Measurements from ENCODE around the gene NUDT15. TPM values are rescaled to one million over a fixed set of nuclear protein-coding genes. Genes with fewer than 3 reads are reported as not detected.

NUDT15 gene
- total RNA-seq, 1 donor: 9.8 TPM

DNA sequence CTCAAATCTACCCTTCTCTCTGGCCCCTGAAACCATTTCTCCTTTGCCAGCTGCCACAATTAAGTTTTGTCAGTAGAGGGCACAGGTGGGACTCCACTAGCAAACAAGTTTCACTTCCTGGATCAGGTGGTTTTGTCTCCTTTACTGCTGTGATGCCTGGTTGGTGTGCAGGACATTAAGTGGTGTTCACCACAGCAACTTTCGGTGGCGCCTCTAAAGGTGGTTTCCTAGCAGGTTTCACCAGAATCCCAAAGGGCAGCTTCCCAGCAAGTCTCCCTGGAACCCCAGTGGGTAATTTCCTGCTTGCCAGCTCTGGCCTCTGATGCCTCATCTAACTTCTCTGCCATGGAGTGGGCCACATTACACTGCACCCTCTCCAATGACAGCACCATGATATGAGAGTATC lies 40.7 kb downstream of the NUDT15 start:
- no peak overlapping the region for H3K4me3 ChIP-seq (ENCODE audit: insufficient read depth, low read length)
- no peak overlapping the region for H3K4me2 ChIP-seq (ENCODE audit: insufficient read depth, low read length)
- TF ChIP-seq, protein P1, sequence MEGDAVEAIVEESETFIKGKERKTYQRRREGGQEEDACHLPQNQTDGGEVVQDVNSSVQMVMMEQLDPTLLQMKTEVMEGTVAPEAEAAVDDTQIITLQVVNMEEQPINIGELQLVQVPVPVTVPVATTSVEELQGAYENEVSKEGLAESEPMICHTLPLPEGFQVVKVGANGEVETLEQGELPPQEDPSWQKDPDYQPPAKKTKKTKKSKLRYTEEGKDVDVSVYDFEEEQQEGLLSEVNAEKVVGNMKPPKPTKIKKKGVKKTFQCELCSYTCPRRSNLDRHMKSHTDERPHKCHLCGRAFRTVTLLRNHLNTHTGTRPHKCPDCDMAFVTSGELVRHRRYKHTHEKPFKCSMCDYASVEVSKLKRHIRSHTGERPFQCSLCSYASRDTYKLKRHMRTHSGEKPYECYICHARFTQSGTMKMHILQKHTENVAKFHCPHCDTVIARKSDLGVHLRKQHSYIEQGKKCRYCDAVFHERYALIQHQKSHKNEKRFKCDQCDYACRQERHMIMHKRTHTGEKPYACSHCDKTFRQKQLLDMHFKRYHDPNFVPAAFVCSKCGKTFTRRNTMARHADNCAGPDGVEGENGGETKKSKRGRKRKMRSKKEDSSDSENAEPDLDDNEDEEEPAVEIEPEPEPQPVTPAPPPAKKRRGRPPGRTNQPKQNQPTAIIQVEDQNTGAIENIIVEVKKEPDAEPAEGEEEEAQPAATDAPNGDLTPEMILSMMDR (IDR thresholded peaks at IDR 0.05; ENCODE audit: extremely low read depth, low read depth, low read length): no peak
- H3K79me2 ChIP-seq (ENCODE audit: insufficient read depth, low read length): peaks cover 4% of the 10 kb centered on the region
- peaks cover 82% of the 10 kb centered on the region for H3K36me3 ChIP-seq (ENCODE audit: insufficient read depth, low read length)
- H4K20me1 ChIP-seq (ENCODE audit: insufficient read depth, low read length): no peaks in the 10 kb centered on the region
- no peaks in the 10 kb centered on the region for H3K4me1 ChIP-seq (ENCODE audit: insufficient read depth, low read length)
- H3K27me3 ChIP-seq (ENCODE audit: insufficient read depth, low read length): no peaks in the 10 kb centered on the region
- peak overlapping the region; percentile 8 for H3K27ac ChIP-seq (ENCODE audit: low read depth, low read length)
- no peak for DNase-seq (ENCODE audit: insufficient read length, low spot score, missing footprints)
- H2AFZ ChIP-seq (ENCODE audit: low read length): no peak overlapping the region
- no peaks in the 10 kb centered on the region for H3K9me3 ChIP-seq (ENCODE audit: low read depth, low read length)

GRCh38 chr13:48081739-48082138 lies 44.2 kb downstream of the NUDT15 start:
- Histone ChIP-seq H3K4me3 (ENCODE audit: insufficient read depth, low read length) (no peak overlapping the region), H3K27me3 (ENCODE audit: insufficient read depth, low read length) (no peaks in the 10 kb centered on the region), H3K36me3 (ENCODE audit: insufficient read depth, low read length) (peaks cover 67% of the 10 kb centered on the region), H3K9me3 (ENCODE audit: low read depth, low read length) (no peaks in the 10 kb centered on the region), H3K27ac (ENCODE audit: low read depth, low read length) (no peak overlapping the region), H3K4me1 (ENCODE audit: insufficient read depth, low read length) (no peaks in the 10 kb centered on the region), H4K20me1 (ENCODE audit: insufficient read depth, low read length) (no peaks in the 10 kb centered on the region), H2AFZ (ENCODE audit: low read length) (no peak overlapping the region), H3K79me2 (ENCODE audit: insufficient read depth, low read length) (peaks cover 22% of the 10 kb centered on the region), H3K4me2 (ENCODE audit: insufficient read depth, low read length) (no peak overlapping the region)
- no peak for DNase-seq (ENCODE audit: insufficient read length, low spot score, missing footprints)
- TF ChIP-seq, protein P1 (IDR thresholded peaks at IDR 0.05; ENCODE audit: extremely low read depth, low read depth, low read length): no peak

DNA sequence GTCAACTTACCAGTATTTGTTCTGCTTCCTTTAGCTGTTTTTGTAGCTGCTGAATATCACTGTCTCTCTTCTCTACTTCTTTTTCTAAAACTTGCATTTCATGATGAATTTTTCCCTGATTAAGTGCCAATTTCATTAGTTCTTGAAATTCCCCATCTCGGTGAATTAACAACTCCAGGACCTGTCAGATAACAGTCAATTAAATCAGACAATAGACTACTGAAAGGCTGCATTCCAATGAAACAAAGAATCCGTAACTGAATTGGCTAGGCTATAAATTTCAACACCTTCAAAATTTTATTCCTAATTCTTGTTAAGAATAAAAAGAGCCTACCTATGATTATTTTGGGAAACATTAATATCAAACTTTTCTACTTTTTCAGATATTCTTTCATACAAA lies 48.7 kb downstream of the NUDT15 start:
- H3K27me3 ChIP-seq (ENCODE audit: insufficient read depth, low read length): no peaks in the 10 kb centered on the region
- DNase-seq (ENCODE audit: insufficient read length, low spot score, missing footprints): no peak
- no peaks in the 10 kb centered on the region for H3K9me3 ChIP-seq (ENCODE audit: low read depth, low read length)
- no peak overlapping the region for H3K27ac ChIP-seq (ENCODE audit: low read depth, low read length)
- peaks cover 28% of the 10 kb centered on the region for H3K36me3 ChIP-seq (ENCODE audit: insufficient read depth, low read length)
- H3K4me3 ChIP-seq (ENCODE audit: insufficient read depth, low read length): no peak overlapping the region
- no peaks in the 10 kb centered on the region for H3K4me1 ChIP-seq (ENCODE audit: insufficient read depth, low read length)
- TF ChIP-seq, protein P1 (IDR thresholded peaks at IDR 0.05; ENCODE audit: extremely low read depth, low read depth, low read length): no peak
- peaks cover 64% of the 10 kb centered on the region for H3K79me2 ChIP-seq (ENCODE audit: insufficient read depth, low read length)
- no peak overlapping the region for H3K4me2 ChIP-seq (ENCODE audit: insufficient read depth, low read length)
- H4K20me1 ChIP-seq (ENCODE audit: insufficient read depth, low read length): peaks cover 15% of the 10 kb centered on the region
- no peak overlapping the region for H2AFZ ChIP-seq (ENCODE audit: low read length)

GRCh38 chr13:48093588-48093987 lies 56.1 kb downstream of the NUDT15 start:
- H3K27ac ChIP-seq (ENCODE audit: low read depth, low read length): no peak overlapping the region
- H3K36me3 ChIP-seq (ENCODE audit: insufficient read depth, low read length): no peaks in the 10 kb centered on the region
- H3K27me3 ChIP-seq (ENCODE audit: insufficient read depth, low read length): no peaks in the 10 kb centered on the region
- no peak for DNase-seq (ENCODE audit: insufficient read length, low spot score, missing footprints)
- H3K9me3 ChIP-seq (ENCODE audit: low read depth, low read length): no peaks in the 10 kb centered on the region
- H4K20me1 ChIP-seq (ENCODE audit: insufficient read depth, low read length): peaks cover 33% of the 10 kb centered on the region
- H3K79me2 ChIP-seq (ENCODE audit: insufficient read depth, low read length): peaks cover 64% of the 10 kb centered on the region
- TF ChIP-seq, protein P1 (IDR thresholded peaks at IDR 0.05; ENCODE audit: extremely low read depth, low read depth, low read length): no peak
- no peak overlapping the region for H2AFZ ChIP-seq (ENCODE audit: low read length)
- H3K4me1 ChIP-seq (ENCODE audit: insufficient read depth, low read length): peaks cover 10% of the 10 kb centered on the region
- H3K4me3 ChIP-seq (ENCODE audit: insufficient read depth, low read length): peak overlapping the region; percentile 83
- H3K4me2 ChIP-seq (ENCODE audit: insufficient read depth, low read length): peak overlapping the region; percentile 100

All from osteoblast (primary cell).